ENCODE data around the gene GPC5.

Gene GPC5

GRCh38 chr13:91904597-91904996 lies 506.2 kb downstream of the GPC5 start:
- DNase-seq: no peak

DNA sequence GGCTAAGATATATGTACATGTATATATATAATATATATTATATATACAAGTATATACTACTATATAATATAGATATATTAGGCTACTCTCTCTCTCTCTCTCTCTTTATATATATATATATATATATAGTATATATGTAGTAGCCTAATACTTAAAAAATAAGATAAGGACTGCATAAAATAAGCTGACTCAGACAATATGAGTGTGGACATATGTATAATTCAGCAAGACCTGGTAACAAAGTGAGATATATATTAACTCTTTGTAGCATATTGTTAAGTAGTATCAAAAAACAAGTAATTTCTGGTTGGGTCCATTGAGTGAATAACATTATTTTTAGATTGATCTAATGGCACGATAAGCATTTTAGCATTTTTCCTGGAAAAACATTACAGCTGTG lies 509.0 kb downstream of the GPC5 start:
- DNase-seq: no peak

DNA sequence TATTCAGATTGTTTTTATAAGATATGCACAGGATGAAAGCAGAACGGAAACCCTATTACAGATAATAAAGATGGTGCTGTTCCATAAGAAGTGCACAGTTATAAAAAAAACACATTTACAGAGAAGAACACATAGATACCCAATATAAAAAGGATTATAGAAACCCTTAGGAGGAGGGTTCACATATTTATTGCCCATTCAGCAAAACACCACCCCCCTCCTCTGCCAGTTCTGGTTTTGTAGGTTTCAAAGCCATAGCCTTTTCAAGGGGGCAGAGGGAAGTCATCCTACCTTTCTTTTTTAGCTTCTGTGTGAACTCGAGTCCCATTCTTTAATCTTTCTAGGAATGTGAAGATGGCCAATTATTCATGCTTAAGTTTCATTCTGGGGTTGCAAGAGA lies 511.2 kb downstream of the GPC5 start:
- no peak for DNase-seq

DNA sequence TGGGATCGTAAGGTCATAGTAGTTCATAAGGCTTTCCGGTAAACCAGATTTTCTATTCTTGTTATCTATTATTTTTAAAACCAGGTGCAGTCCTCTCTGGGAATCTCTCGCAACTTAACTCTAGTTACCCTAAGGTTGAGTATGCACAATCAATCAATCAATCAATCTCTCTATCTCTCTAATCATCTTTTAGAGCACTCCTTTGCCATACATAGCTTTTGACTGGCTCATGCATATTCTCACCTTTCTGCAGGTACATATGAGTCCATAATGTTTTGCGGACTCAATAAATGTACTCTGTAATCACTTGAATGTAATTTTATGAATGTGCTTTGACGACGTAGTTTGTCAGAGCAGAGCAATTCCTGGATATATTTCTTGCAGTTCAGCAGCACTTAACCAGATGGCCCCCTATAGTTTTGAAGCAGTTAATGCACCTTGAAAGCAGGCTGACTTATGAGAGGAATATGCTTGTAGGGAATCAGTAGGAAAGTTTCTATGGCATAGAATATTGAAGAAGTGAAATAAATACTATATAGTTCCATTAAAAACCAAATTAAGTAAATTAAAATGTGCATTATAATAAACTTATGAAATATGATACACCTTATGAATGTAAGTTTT lies 524.7 kb downstream of the GPC5 start:
- no peak for DNase-seq

GRCh38 chr13:91930687-91931086 lies 532.3 kb downstream of the GPC5 start:
- DNase-seq: no peak

DNA sequence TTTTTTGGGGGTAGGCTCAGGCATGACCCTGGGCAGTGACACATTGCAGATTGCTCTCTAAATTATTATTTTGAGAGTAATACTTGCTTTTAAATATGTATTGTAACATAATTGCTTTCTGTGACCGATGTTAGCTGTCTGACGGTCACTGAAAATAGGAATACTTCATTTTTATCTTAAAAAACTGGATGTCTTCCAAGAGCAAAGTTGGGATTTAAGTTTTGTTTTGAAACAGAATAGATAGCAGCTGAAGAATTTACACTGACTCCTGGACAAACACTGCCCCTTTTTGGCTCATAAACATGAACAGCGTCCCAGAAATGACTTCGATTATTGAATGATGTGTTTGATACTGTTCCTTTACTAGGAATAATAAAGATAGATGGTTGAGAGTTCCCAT lies 535.9 kb downstream of the GPC5 start:
- DNase-seq: no peak

- no peak for DNase-seq
Observed at GRCh38 chr13:91946498-91947070, 548.2 kb downstream of the GPC5 start.

DNA sequence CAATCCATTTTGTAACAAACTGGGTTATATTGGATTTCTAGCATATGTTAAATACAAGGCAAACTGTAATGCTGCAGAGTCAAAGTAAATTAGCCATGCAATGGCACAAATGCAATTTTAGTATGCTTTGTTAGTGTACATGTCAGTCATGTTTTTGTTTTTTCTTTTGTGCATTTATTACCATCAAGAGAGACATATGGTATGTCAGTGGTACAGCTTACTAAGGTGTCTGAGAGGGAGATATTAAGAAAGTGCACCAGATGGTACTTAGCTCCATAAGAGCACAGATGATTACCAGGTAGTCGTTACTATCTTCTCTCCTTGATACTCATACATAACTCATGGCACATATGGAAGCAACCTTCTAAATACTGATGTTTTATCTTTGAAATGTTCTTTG lies 550.3 kb downstream of the GPC5 start:
- DNase-seq: no peak

DNA sequence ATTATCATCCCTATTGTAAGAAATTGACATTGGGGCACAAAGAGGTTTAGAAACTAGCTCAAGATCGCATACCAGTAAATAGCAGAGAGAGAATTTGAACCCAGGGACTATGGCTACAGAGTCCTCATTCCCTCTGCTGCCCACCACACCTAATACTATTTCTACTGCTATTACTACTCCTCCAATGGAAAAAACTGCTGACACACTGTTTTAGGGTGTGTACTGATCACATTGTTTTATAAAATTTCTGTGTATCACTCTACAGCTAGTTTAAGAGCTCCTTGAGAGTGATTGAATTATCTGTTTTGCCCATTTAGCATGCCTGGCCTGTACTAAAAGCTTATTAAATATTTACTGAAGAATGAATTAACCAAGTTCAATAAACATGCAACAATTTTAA lies 552.4 kb downstream of the GPC5 start:
- no peak for DNase-seq

DNA sequence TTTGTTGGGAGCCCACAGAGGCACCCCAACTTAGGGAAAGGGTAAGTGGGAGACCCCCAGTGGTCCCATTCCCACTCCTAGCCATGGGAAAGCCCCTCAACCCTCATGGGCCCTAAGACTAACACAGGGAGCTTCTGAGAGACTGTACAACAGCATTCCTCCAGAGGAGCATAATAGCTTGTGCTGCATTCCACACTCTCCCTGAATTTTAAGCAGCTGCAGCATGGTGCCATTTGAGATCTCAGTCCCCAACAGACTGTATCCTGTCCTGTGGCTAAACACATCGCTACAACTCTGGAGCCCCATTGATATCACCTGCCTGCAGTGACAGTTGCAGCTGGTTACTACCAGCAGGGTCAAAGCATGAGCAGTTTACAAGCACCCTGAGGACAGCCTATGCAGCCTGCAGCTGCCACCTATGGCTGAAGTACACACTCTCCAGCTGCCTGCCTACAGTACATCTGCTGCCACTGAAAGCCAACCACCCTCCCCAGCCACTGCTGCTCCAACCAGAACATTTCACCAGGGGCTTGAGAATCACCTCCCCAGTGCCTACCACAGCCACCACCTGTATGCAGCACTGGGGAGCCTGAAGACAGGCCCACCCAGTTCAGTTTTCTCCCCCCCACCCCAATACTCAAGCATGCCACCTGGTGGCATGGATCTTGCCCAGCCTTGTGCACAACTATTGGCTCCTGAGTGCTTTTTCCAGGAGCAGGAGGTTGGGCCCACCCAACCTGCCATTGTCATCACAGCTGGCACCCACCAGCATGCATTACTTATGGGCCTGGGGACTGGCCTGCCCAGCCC lies 557.3 kb downstream of the GPC5 start:
- no peak for DNase-seq

DNA sequence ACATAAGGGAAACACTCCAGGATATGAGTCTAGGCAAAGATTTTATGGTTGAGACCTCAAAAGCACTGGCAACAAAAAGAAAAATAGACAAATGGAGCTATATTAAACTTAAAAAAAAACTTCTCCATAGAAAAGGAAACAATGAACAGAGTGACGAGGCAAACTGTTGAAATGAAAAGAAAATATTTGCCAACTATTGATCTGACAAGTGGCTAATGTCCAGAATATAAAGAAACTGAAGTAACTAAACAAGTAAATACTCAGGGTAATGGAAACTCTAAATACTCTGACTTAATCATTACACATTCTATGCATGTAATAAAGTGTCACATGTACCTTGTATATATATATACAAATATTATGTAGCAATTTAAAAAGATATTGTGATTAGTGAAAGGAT lies 562.5 kb downstream of the GPC5 start:
- no peak for DNase-seq

DNA sequence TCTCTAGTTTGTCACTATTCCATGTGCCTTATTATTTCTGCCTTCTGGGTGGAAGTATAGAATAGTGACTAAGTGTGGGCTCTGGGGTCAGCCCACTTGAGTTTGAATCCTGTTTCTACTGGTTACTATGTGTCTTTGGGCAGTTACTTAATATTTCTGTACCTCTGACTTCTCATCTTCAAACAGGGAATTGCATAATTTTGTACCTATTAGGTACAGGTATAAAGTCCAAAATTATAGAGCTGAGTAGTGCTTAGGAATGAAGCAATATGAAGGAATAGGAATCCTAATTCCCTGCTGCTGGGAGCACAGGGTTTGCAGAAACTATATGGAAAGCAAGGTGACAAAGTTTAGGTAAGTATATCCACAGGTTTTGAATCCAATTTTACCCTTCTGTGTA lies 564.5 kb downstream of the GPC5 start:
- DNase-seq: no peak

- no peak for DNase-seq
Observed at GRCh38 chr13:91965511-91965910, 567.1 kb downstream of the GPC5 start.

DNA sequence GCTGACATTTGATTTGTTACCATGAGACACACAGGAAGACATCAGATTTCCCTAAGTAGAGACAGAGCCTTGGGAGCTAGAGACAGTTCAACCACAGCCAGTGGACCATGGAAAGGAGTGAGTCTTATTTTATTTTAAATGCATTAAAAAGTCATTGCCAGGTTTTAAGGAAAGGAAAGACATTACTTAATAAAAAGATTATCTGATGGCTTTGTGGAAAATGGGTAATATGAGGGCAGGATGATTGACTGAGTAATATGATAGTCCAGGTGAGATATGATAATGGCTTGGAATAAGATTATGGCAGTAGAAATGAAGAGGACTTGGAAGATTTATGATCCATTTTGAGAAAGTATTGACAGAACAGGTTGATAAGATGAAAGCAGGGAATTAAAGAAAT lies 580.1 kb downstream of the GPC5 start:
- no peak for DNase-seq

DNA sequence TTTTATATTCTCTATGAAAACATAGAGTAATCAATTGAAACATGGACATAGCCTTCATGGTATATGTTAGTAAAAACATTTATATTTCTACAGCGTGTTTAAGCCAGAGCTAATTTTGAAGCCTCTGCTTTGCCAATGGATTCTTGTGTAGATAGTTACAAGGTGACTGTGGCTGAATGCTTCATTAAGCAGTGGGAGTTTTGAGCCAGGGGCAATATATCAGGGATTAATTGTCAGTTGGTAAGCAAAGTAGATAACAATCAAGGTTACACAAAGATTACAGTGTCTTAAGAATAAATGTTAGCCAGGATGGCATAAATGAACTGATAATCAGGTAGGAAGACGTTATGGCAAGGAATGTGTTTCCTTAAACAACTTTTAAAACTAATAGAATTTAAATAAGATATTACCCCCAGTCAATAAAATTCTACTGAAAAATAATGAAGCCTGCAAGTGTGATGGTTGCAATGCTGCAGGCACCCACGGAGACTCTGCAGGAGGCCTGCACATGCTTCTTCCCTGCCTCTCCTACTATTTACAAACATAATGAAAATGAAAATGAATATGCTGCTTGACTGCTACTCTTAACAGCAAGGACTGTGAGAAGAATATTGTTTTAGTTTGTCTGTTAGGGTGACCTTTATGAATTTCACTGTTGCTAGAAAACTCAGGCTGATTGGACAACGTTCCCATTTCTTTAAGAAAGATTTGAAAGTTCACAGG lies 588.5 kb downstream of the GPC5 start:
- DNase-seq: no peak

- DNase-seq: no peak
Observed at GRCh38 chr13:91988331-91988730, 589.9 kb downstream of the GPC5 start.

GRCh38 chr13:92012787-92013186 lies 614.4 kb downstream of the GPC5 start:
- DNase-seq: no peak

- DNase-seq: no peak
Observed at GRCh38 chr13:92017737-92018136, 619.3 kb downstream of the GPC5 start.

GRCh38 chr13:92028695-92029094 lies 630.3 kb downstream of the GPC5 start:
- DNase-seq: no peak

- DNase-seq: no peak
Observed at GRCh38 chr13:92029641-92030040, 631.2 kb downstream of the GPC5 start.

DNA sequence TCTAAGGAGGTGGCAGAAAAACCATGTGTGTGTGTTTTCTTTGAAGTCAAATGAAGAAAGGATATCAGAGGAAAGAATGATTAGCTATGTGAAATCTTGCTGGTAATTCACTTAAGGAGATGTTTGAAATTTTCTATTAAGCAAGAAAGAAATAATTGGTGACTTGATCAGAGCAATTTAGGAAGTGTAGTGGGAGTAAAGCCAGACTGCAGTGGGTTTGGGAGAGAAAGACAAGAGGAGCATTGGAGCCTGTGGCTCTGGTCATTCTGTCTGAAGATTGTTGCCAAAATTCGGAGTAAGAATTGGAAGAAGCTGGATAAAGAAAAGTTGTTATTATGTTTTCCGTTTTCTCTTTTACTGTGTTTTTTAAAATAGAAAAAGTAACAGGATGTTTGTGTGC lies 640.5 kb downstream of the GPC5 start:
- DNase-seq: no peak

GRCh38 chr13:92042522-92042921 lies 644.1 kb downstream of the GPC5 start:
- no peak for DNase-seq

DNA sequence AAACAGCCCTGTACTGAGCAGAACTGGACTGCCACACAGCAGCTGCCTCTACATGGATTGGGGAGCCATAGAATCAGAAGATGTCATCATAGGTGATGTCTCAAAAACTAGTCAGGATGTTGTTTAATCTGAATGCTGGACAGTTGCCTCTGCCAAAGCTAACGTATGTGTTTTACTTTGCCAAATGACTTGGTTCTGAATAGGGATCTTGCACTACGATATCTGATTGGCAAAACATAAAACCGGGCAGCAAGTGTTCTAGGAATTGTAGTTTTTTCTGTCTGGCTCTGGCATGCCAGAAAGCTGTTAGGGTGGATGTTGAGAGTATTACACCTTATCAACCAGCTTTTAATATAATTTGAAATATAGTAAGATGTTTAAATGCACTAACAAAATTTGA lies 645.9 kb downstream of the GPC5 start:
- DNase-seq: no peak

GRCh38 chr13:92054389-92054788 lies 656.0 kb downstream of the GPC5 start:
- no peak for DNase-seq

Measured in activated T-cell treated with anti-CD3 and anti-CD28 coated beads for 4 hours (primary cell).